Body of pancreas (tissue), 4 donors: ENCODE results near the gene SBSN.

ENCODE experiments used
- CTCF ChIP-seq, 7 experiments: fragments of 450-650 bp in 4 of 7; fragments of 200-600 bp in 3 of 7; sonication (generic) in 3 of 7; IDR thresholded peaks; one replicate each; pipeline ENCODE4 v1.5.1; 2016 to 2019; ENCODE audit warnings: antibody characterized with exemption in 7 of 7
- POLR2A ChIP-seq, 3 donors: fragments of 450-650 bp; IDR thresholded peaks; one replicate each; pipeline ENCODE4 v1.6.1; 2016; ENCODE audit warnings: antibody characterized with exemption in 3 of 3, mild to moderate bottlenecking in 2 of 3

- no peak for TF ChIP-seq POLR2A (IDR thresholded peaks at IDR 0.05)
- no peak for TF ChIP-seq CTCF (IDR thresholded peaks at IDR 0.05)
These were observed 11.2 kb upstream of the SBSN start for GRCh38 chr19:35539314-35539713.
